Measurements from ENCODE around the gene ARHGAP15. TPM values are rescaled to one million over a fixed set of nuclear protein-coding genes. Genes with fewer than 3 reads are reported as not detected.

The ARHGAP15 gene
- total RNA-seq, 1 experiment from 2014 or later, result 0.42 TPM

DNA sequence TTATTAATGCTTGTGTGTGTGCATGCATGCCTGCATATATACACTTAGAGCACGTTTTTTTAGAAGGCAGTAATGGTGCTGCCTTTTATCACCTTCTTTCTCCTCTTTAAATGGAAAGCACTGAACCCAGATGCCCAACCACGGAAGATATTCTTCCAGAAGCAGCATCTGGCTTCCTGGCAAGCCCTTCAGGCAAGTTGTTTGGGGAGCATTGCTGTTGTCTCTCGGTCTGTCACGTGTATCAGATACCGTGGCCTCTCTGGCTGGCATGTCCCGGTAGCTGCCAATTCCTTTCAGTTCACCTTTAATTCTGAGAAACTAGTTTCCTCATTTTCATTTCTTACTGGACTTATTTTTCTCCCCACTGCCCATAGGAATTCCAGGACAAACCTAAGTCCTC lies 587.8 kb downstream of the ARHGAP15 start:
- ChIA-PET RAD21 (ENCODE audit: low non-redundant PET in 1 of 2, low total read pairs in 2 of 2, uncharacterized antibody in 2 of 2, unreplicated experiment in 2 of 2) (no interaction called here), CTCF (no interaction called here), POLR2A (no interaction called here)
- no TSS peak for BruUV-seq (replicated peaks)
- H3K9ac ChIP-seq (ENCODE audit: low read length), result no peak overlapping the region
- no peak overlapping the region for H3K4me3 ChIP-seq (replicated peaks in 1 of 2; ENCODE audit: low read depth in 1 of 2, low read length in 2 of 2)
- H3K4me2 ChIP-seq (ENCODE audit: low read length), result no peak overlapping the region
- no peak overlapping the region for H2AFZ ChIP-seq (ENCODE audit: low read depth, low read length, poor library complexity, severe bottlenecking)
- H4K20me1 ChIP-seq (ENCODE audit: insufficient read depth), result no peaks in the 10 kb centered on the region
- H3K36me3 ChIP-seq (ENCODE audit: control insufficient read depth in 1 of 2, insufficient read depth in 2 of 2, low read length in 2 of 2), result no peaks in the 10 kb centered on the region
- H3K27me3 ChIP-seq (ENCODE audit: insufficient read depth, low read length), result no peaks in the 10 kb centered on the region
- ATAC-seq, result no peak
- H3K27ac ChIP-seq (ENCODE audit: low read depth, low read length), result no peak overlapping the region
- no peaks in the 10 kb centered on the region for H3K9me3 ChIP-seq (ENCODE audit: control insufficient read depth in 1 of 2, insufficient read depth in 1 of 2, low read depth in 1 of 2, low read length in 2 of 2)
- intact Hi-C loops (cut with micrococcal nuclease), result no loop called here
- H3K4me1 ChIP-seq (ENCODE audit: control insufficient read depth in 1 of 2, insufficient read depth in 2 of 2, low read length in 2 of 2), result no peaks in the 10 kb centered on the region
- H3K79me2 ChIP-seq (ENCODE audit: insufficient read depth, low read length), result no peaks in the 10 kb centered on the region
- no peak for DNase-seq (ENCODE audit: low read depth, low spot score)
- TF ChIP-seq CEBPB (IDR thresholded peaks at IDR 0.05; ENCODE audit: low read depth) (no peak), SIN3A (IDR thresholded peaks at IDR 0.05; ENCODE audit: low read depth) (no peak), RAD21 (IDR thresholded peaks at IDR 0.05; ENCODE audit: low read depth) (no peak), EGR1 (IDR thresholded peaks at IDR 0.05; ENCODE audit: low read depth) (no peak), ELF1 (IDR thresholded peaks at IDR 0.05; ENCODE audit: borderline replicate concordance, low read depth) (no peak), POLR2A (IDR thresholded peaks at IDR 0.05; ENCODE audit: borderline replicate concordance, extremely low read depth, insufficient read depth, insufficient read length) (no peak), ZNF274 (IDR thresholded peaks at IDR 0.05; ENCODE audit: low read depth, low read length) (no peak), ZFX (IDR thresholded peaks at IDR 0.05) (no peak), POLR2AphosphoS5 (IDR thresholded peaks at IDR 0.05; ENCODE audit: low read depth, low read length) (no peak), JUND (IDR thresholded peaks at IDR 0.05) (no peak), SP1 (IDR thresholded peaks at IDR 0.05; ENCODE audit: low read depth) (no peak), SRF (IDR thresholded peaks at IDR 0.05; ENCODE audit: low read depth) (no peak), CBX3 (IDR thresholded peaks at IDR 0.05; ENCODE audit: low read depth) (no peak)
- TF ChIP-seq, protein P1, sequence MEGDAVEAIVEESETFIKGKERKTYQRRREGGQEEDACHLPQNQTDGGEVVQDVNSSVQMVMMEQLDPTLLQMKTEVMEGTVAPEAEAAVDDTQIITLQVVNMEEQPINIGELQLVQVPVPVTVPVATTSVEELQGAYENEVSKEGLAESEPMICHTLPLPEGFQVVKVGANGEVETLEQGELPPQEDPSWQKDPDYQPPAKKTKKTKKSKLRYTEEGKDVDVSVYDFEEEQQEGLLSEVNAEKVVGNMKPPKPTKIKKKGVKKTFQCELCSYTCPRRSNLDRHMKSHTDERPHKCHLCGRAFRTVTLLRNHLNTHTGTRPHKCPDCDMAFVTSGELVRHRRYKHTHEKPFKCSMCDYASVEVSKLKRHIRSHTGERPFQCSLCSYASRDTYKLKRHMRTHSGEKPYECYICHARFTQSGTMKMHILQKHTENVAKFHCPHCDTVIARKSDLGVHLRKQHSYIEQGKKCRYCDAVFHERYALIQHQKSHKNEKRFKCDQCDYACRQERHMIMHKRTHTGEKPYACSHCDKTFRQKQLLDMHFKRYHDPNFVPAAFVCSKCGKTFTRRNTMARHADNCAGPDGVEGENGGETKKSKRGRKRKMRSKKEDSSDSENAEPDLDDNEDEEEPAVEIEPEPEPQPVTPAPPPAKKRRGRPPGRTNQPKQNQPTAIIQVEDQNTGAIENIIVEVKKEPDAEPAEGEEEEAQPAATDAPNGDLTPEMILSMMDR (IDR thresholded peaks at IDR 0.05 in 2 of 3, conservative IDR thresholded peaks at IDR 0.05 in 1 of 3; ENCODE audit: borderline replicate concordance in 1 of 3, insufficient read depth in 1 of 3, low read depth in 2 of 3, low read length in 2 of 3), result no peak
- TF ChIP-seq, protein P2, sequence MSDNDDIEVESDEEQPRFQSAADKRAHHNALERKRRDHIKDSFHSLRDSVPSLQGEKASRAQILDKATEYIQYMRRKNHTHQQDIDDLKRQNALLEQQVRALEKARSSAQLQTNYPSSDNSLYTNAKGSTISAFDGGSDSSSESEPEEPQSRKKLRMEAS (IDR thresholded peaks at IDR 0.05), result no peak
- TF ChIP-seq, protein P3, sequence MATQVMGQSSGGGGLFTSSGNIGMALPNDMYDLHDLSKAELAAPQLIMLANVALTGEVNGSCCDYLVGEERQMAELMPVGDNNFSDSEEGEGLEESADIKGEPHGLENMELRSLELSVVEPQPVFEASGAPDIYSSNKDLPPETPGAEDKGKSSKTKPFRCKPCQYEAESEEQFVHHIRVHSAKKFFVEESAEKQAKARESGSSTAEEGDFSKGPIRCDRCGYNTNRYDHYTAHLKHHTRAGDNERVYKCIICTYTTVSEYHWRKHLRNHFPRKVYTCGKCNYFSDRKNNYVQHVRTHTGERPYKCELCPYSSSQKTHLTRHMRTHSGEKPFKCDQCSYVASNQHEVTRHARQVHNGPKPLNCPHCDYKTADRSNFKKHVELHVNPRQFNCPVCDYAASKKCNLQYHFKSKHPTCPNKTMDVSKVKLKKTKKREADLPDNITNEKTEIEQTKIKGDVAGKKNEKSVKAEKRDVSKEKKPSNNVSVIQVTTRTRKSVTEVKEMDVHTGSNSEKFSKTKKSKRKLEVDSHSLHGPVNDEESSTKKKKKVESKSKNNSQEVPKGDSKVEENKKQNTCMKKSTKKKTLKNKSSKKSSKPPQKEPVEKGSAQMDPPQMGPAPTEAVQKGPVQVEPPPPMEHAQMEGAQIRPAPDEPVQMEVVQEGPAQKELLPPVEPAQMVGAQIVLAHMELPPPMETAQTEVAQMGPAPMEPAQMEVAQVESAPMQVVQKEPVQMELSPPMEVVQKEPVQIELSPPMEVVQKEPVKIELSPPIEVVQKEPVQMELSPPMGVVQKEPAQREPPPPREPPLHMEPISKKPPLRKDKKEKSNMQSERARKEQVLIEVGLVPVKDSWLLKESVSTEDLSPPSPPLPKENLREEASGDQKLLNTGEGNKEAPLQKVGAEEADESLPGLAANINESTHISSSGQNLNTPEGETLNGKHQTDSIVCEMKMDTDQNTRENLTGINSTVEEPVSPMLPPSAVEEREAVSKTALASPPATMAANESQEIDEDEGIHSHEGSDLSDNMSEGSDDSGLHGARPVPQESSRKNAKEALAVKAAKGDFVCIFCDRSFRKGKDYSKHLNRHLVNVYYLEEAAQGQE (IDR thresholded peaks at IDR 0.05; ENCODE audit: low read depth), result no peak
- TF ChIP-seq, protein P4, sequence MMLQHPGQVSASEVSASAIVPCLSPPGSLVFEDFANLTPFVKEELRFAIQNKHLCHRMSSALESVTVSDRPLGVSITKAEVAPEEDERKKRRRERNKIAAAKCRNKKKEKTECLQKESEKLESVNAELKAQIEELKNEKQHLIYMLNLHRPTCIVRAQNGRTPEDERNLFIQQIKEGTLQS (IDR thresholded peaks at IDR 0.05), result no peak
- TF ChIP-seq, protein P5, sequence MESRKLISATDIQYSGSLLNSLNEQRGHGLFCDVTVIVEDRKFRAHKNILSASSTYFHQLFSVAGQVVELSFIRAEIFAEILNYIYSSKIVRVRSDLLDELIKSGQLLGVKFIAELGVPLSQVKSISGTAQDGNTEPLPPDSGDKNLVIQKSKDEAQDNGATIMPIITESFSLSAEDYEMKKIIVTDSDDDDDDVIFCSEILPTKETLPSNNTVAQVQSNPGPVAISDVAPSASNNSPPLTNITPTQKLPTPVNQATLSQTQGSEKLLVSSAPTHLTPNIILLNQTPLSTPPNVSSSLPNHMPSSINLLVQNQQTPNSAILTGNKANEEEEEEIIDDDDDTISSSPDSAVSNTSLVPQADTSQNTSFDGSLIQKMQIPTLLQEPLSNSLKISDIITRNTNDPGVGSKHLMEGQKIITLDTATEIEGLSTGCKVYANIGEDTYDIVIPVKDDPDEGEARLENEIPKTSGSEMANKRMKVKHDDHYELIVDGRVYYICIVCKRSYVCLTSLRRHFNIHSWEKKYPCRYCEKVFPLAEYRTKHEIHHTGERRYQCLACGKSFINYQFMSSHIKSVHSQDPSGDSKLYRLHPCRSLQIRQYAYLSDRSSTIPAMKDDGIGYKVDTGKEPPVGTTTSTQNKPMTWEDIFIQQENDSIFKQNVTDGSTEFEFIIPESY (IDR thresholded peaks at IDR 0.05; ENCODE audit: extremely low read depth, insufficient replicate concordance, low read length), result no peak
- H3K9me2 ChIP-seq (ENCODE audit: insufficient read depth), result no peaks in the 10 kb centered on the region
